ENCODE measurements around the gene SMARCA1. TPM values are rescaled to one million over a fixed set of nuclear protein-coding genes. Genes with fewer than 3 reads are reported as not detected.
A peak's percentile ranks its signal among the peaks of the same experiment; 100 is the strongest.

The SMARCA1 gene
- total and polyA plus RNA-seq, 2 of the 13 experiments (the other 11 are each of a cell fraction or from before 2014, with no cell fraction given), result 97.7 to 145 TPM

- no peak for TF ChIP-seq ZNF280D (CRISPR knock-in tag; IDR thresholded peaks at IDR 0.05)
- TF ChIP-seq, protein P1, sequence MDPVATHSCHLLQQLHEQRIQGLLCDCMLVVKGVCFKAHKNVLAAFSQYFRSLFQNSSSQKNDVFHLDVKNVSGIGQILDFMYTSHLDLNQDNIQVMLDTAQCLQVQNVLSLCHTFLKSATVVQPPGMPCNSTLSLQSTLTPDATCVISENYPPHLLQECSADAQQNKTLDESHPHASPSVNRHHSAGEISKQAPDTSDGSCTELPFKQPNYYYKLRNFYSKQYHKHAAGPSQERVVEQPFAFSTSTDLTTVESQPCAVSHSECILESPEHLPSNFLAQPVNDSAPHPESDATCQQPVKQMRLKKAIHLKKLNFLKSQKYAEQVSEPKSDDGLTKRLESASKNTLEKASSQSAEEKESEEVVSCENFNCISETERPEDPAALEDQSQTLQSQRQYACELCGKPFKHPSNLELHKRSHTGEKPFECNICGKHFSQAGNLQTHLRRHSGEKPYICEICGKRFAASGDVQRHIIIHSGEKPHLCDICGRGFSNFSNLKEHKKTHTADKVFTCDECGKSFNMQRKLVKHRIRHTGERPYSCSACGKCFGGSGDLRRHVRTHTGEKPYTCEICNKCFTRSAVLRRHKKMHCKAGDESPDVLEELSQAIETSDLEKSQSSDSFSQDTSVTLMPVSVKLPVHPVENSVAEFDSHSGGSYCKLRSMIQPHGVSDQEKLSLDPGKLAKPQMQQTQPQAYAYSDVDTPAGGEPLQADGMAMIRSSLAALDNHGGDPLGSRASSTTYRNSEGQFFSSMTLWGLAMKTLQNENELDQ (CRISPR knock-in tag; IDR thresholded peaks at IDR 0.05; ENCODE audit: borderline replicate concordance), result no peak
- no peak for TF ChIP-seq ZFAT (CRISPR knock-in tag; conservative IDR thresholded peaks at IDR 0.05)
- TF ChIP-seq SMYD3 (CRISPR knock-in tag; IDR thresholded peaks at IDR 0.05), result no peak
- no peak for TF ChIP-seq ZBTB14 (CRISPR knock-in tag; IDR thresholded peaks at IDR 0.05)
- TF ChIP-seq TCF12 (IDR thresholded peaks at IDR 0.05), result no peak
- 0 out of 2 replicates have a peak, but pooled peaks have one; percentile 59 for TF ChIP-seq TCF12 (CRISPR knock-in tag; IDR thresholded peaks at IDR 0.05)
- peak; percentile 98 for TF ChIP-seq TBX3 (IDR thresholded peaks at IDR 0.05; ENCODE audit: borderline replicate concordance)
- TF ChIP-seq, protein P2, sequence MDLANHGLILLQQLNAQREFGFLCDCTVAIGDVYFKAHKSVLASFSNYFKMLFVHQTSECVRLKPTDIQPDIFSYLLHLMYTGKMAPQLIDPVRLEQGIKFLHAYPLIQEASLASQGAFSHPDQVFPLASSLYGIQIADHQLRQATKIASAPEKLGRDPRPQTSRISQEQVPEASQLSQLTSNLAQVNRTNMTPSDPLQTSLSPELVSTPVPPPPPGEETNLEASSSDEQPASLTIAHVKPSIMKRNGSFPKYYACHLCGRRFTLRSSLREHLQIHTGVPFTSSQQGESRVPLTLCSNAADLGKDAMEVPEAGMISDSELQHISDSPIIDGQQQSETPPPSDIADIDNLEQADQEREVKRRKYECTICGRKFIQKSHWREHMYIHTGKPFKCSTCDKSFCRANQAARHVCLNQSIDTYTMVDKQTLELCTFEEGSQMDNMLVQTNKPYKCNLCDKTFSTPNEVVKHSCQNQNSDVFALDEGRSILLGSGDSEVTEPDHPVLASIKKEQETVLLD (CRISPR knock-in tag; IDR thresholded peaks at IDR 0.05; ENCODE audit: low read depth), result no peak
- TF ChIP-seq MIXL1 (CRISPR knock-in tag; IDR thresholded peaks at IDR 0.05), result peak; percentile 64
- no peak for TF ChIP-seq ZBTB10 (CRISPR knock-in tag; IDR thresholded peaks at IDR 0.05; ENCODE audit: borderline replicate concordance)
- peak; percentile 84 for TF ChIP-seq SAP130 (CRISPR knock-in tag; IDR thresholded peaks at IDR 0.05; ENCODE audit: low read depth)
- TF ChIP-seq, protein P3, sequence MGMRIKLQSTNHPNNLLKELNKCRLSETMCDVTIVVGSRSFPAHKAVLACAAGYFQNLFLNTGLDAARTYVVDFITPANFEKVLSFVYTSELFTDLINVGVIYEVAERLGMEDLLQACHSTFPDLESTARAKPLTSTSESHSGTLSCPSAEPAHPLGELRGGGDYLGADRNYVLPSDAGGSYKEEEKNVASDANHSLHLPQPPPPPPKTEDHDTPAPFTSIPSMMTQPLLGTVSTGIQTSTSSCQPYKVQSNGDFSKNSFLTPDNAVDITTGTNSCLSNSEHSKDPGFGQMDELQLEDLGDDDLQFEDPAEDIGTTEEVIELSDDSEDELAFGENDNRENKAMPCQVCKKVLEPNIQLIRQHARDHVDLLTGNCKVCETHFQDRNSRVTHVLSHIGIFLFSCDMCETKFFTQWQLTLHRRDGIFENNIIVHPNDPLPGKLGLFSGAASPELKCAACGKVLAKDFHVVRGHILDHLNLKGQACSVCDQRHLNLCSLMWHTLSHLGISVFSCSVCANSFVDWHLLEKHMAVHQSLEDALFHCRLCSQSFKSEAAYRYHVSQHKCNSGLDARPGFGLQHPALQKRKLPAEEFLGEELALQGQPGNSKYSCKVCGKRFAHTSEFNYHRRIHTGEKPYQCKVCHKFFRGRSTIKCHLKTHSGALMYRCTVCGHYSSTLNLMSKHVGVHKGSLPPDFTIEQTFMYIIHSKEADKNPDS (CRISPR knock-in tag; IDR thresholded peaks at IDR 0.05), result no peak
- TF ChIP-seq ZNF362 (CRISPR knock-in tag; IDR thresholded peaks at IDR 0.05; ENCODE audit: borderline replicate concordance), result peak; percentile 43; the same call in 1 of the 2 replicates
These were observed 1.9 kb upstream of the SMARCA1 start (continued) for GRCh38 chrX:129525162-129525561.
